GM15510 (cell line): Measurements from ENCODE around the gene IFNL3.

Experiments
- POLR2A ChIP-seq: IDR thresholded peaks from 3 replicates; pipeline ENCODE4 v1.6.1; 2011; ENCODE audit warnings: borderline replicate concordance; ENCODE audit not compliant: insufficient read length; ENCODE audit errors: extremely low read depth

Gene IFNL3

GRCh38 chr19:39200066-39200802, 44.6 kb downstream of the IFNL3 start:
- no peak for TF ChIP-seq POLR2A

GRCh38 chr19:39199025-39199424, 45.8 kb downstream of the IFNL3 start:
- TF ChIP-seq POLR2A = no peak

- no peak for TF ChIP-seq POLR2A
Measured at GRCh38 chr19:39197808-39198207, 47.0 kb downstream of the IFNL3 start.

- no peak for TF ChIP-seq POLR2A
Measured at GRCh38 chr19:39196860-39197562, 47.8 kb downstream of the IFNL3 start, which contains the start of gene NCCRP1. NCCRP1 (plus strand) TSS chr19:39196964; CDS start chr19:39196983, 19 bp downstream.

- no peak for TF ChIP-seq POLR2A
Measured at GRCh38 chr19:39196320-39196719, 48.5 kb downstream of the IFNL3 start.

- no peak for TF ChIP-seq POLR2A
Measured at GRCh38 chr19:39195755-39196154, 49.1 kb downstream of the IFNL3 start.

- no peak for TF ChIP-seq POLR2A
Measured at GRCh38 chr19:39194832-39195542, 49.8 kb downstream of the IFNL3 start.

- TF ChIP-seq POLR2A = no peak
Measured at GRCh38 chr19:39193803-39194202, 51.0 kb downstream of the IFNL3 start.
